BJ (cell line): ENCODE data around the gene MRPL38. TPM values are rescaled to one million over a fixed set of nuclear protein-coding genes. Genes with fewer than 3 reads are reported as not detected.

ENCODE experiments used
- CTCF ChIA-PET: fragments of 350-600 bp; formaldehyde crosslinking; extraction: SDS; loops from one replicate; lab custom pipeline; 2021; ENCODE audit warnings: antibody characterized with exemption, inconsistent platforms; lab: Yijun Ruan, JAX
- POLR2A ChIA-PET: fragments of 300-600 bp; sonication (Branson Sonifier 250); formaldehyde crosslinking; extraction: SDS; loops from one replicate; lab custom pipeline; 2021; ENCODE audit warnings: antibody characterized with exemption; lab: Charles Lee
- DNase-seq: peaks from one replicate; pipeline ENCODE4 v3.0.0-alpha.2; 2011; ENCODE audit warnings: low read depth
- H3K27me3 ChIP-seq: 2 replicates; pipeline ENCODE4 v1.6.0; 2011; ENCODE audit warnings: low read length; ENCODE audit not compliant: control insufficient read depth, insufficient read depth
- H3K36me3 ChIP-seq: 2 replicates; pipeline ENCODE4 v1.5.1; 2011; ENCODE audit warnings: low read length; ENCODE audit not compliant: control insufficient read depth, insufficient read depth
- H3K4me3 ChIP-seq: 2 replicates; pipeline ENCODE4 v1.5.1; 2011; ENCODE audit warnings: low read depth, mild to moderate bottlenecking, control low read depth, low read length
- polyA plus RNA-seq: library from polyadenylated mRNA; depleted of rRNA; stranded (reverse); fragments of >200 nt; gene quantifications from 2 replicates; pipeline ENCODE4 v1.2.3, GENCODE V29; 2011
- TF ChIP-seq, protein P1 (sequence below): IDR thresholded peaks from 2 replicates; pipeline ENCODE4 v1.5.1; 2011; ENCODE audit warnings: low read depth, mild to moderate bottlenecking, control low read depth, inconsistent platforms, low read length, moderate library complexity; ENCODE audit not compliant: insufficient read depth

MRPL38 gene
- polyA plus RNA-seq, 1 experiment: 60.9 TPM

DNA sequence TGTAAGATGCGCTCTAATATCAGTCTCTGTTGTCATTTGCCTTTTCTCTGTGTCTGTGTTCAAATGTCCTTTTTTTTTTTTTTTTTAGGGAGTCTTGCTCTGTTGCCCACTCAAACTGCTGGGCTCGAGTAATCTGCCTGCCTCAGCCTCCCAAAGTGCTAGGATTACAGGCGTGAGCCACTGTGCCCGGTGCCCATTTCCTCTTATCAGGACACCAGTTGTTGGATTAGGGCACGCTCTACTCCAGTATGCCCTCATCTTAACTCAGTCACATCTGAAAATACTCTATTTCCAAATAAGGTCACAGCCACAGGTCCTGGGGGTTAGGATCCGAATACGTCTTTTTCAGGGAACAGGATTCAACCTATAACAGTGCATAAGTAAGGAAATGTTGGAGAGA lies 24.4 kb downstream of the MRPL38 start:
- POLR2A ChIA-PET: no interaction called here
- H3K36me3 ChIP-seq: no peaks in the 10 kb centered on the region
- peaks cover 2% of the 10 kb centered on the region; the same call in 1 of the 2 replicates for H3K27me3 ChIP-seq
- no peak overlapping the region for H3K4me3 ChIP-seq
- CTCF ChIA-PET: interaction anchor here (0.7 to 6.6 kb wide), 3 partner anchors 16 to 31 kb away, joined by 4 to 58 read pairs (median 4); partner anchors contain the start of genes TRIM65 and WBP2
- TF ChIP-seq, protein P1, sequence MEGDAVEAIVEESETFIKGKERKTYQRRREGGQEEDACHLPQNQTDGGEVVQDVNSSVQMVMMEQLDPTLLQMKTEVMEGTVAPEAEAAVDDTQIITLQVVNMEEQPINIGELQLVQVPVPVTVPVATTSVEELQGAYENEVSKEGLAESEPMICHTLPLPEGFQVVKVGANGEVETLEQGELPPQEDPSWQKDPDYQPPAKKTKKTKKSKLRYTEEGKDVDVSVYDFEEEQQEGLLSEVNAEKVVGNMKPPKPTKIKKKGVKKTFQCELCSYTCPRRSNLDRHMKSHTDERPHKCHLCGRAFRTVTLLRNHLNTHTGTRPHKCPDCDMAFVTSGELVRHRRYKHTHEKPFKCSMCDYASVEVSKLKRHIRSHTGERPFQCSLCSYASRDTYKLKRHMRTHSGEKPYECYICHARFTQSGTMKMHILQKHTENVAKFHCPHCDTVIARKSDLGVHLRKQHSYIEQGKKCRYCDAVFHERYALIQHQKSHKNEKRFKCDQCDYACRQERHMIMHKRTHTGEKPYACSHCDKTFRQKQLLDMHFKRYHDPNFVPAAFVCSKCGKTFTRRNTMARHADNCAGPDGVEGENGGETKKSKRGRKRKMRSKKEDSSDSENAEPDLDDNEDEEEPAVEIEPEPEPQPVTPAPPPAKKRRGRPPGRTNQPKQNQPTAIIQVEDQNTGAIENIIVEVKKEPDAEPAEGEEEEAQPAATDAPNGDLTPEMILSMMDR: no peak
- no peak for DNase-seq

DNA sequence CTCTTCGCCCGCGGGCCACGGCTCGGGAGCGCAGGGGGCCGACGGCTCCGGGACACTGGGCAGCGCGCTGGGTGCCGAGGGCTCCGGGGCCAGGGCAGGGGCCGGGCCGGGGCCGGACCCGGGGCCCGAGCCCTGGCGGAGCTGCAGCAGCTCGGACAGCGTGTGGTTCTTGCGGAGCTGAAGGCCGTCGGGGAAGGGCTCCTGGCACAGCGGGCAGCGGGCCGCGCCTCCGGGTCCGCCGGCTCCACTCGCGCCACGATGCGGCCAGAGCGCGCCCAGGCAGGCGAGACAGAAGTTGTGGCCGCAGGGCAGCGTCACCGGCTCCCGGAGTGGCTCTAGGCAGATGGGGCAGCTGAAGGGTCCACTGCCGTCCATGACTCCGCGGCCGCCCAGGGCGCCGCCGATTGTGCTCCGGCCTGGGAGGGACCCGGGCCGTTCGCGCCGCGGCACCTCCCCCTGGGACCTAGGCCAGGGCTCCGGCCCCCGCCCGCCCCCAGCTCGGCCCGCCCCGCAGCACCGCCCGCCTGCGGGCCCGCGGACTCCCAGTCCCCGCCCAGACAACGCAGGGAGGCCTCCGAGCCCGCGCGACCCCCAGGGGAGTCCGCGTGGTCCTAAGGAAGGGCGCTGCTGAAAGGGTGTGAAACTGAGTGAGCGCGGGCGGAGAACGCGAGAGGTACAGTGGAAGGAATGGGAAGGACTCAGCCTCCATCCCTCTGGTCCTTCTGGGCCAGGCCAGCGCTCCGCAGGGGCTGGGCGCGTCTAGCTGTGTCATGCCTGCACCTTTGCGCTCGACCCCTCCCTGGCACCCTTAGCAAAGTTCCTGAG lies 26.3 kb downstream of the MRPL38 start, which contains the start of gene TRIM47:
TSS of gene TRIM47 (minus strand) at position 408 of the 825 bp plus-strand sequence. CDS start at position 375, 33 bp downstream.
- POLR2A ChIA-PET: interaction anchor here (1.5 kb wide), 1 partner anchor 98 kb away, joined by 5 read pairs; no protein-coding TSS in a partner anchor

DNA sequence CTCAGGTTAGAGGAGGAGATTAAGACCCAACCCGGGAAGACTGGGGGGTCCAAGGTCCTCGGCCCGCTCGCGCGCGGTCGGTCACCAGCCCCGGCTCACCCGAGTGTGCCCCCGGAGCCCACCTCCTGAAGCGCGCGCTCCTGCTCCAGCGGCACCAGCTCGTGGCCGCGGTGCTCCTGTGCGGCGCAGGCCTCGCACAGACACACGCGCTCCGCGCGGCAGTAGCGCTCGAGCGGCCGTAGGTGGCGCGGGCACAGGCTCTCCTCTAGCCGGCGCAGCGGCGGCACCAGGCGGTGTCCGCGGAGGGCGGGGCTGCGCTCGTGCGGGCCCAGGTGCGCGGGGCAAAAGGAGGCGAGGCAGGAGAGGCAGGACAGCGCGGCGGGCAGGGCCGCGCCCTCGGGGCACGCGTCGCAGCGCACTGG lies 26.9 kb downstream of the MRPL38 start:
- peak overlapping the region; percentile 31 for H3K4me3 ChIP-seq
- no peaks in the 10 kb centered on the region for H3K36me3 ChIP-seq
- POLR2A ChIA-PET: interaction anchor here (1.5 kb wide), 1 partner anchor 98 kb away, joined by 5 read pairs; no protein-coding TSS in a partner anchor
- TF ChIP-seq, protein P1: peak; percentile 35
- CTCF ChIA-PET: interaction anchor here (0.6 to 6.6 kb wide), 19 partner anchors 10 to 519 kb away, joined by 3 to 58 read pairs (median 4); partner anchors contain the start of genes TRIM65 and WBP2
- DNase-seq: no peak
- peaks cover 2% of the 10 kb centered on the region; the same call in 1 of the 2 replicates for H3K27me3 ChIP-seq

More for the DNA sequence above, 26.3 kb downstream of the MRPL38 start, which contains the start of gene TRIM47:
- H3K4me3 ChIP-seq: peak within 1 kb of the TSS; percentile 31
- CTCF ChIA-PET: interaction anchor here (0.7 to 6.6 kb wide), 14 partner anchors 9 to 518 kb away, joined by 3 to 58 read pairs (median 4); partner anchors contain the start of genes TRIM65 and WBP2
- peaks cover 2% of the 10 kb centered on the region; the same call in 1 of the 2 replicates for H3K27me3 ChIP-seq
- no peaks in the 10 kb centered on the region for H3K36me3 ChIP-seq
- no peak for DNase-seq
- TF ChIP-seq, protein P1: peak; percentile 39

DNA sequence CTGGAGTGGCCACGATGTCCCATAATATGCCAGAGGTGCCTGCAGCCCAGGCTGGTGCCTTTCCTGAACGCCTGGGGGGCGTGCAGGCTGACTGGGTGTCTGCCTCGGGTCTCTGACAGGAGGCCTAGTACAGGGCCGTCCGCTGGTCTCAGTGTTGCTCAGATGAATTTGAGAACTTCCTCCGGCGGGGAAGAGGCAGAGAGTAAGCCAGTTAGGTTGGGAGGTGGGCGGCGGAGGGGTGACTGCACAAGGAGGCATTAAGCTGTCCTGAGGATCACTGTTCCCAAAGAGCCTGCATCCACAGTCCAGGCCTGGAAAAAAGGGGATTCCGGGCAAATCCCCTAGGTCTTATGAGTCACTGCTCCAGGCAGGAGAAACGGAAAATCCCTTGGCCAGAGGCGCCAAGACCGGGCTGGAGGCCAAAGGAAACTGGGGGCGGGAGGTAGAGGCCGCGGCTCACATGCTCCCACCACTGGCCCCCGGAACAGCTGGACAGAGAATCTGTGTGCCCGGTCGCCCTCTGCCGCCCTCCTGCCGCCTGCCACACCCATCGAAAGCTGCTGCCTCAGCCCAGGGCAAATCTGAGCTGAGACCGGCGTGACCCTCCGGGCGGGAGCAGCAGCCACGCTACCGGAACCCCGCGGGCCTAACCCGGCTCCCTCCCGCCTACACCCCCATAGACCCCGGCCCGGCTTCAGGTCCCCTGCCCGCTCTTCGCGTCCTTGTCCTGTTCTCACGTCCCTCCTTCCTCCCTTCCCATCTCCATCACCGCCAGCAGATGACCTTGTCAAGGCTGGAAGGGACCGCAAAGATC lies 27.5 kb downstream of the MRPL38 start:
- POLR2A ChIA-PET: interaction anchor here (1.5 kb wide), 1 partner anchor 97 kb away, joined by 5 read pairs; no protein-coding TSS in a partner anchor

More for the DNA sequence above, 27.5 kb downstream of the MRPL38 start:
- DNase-seq: peak; percentile 77
- Histone ChIP-seq H3K36me3 (no peaks in the 10 kb centered on the region), H3K27me3 (peaks cover 2% of the 10 kb centered on the region; the same call in 1 of the 2 replicates), H3K4me3 (peak overlapping the region; percentile 31)
- TF ChIP-seq, protein P1: peak; percentile 28
- CTCF ChIA-PET: interaction anchor here (0.6 to 6.6 kb wide), 18 partner anchors 9 to 520 kb away, joined by 3 to 58 read pairs (median 3); partner anchors contain the start of genes TRIM65 and WBP2
